ENCODE data around the gene MSANTD1. TPM values are rescaled to one million over a fixed set of nuclear protein-coding genes. Genes with fewer than 3 reads are reported as not detected.

Gene MSANTD1
- total and polyA plus RNA-seq, 4 donors = 0.05 to 1.2 (median 0.23) TPM; not detected in 1

DNA sequence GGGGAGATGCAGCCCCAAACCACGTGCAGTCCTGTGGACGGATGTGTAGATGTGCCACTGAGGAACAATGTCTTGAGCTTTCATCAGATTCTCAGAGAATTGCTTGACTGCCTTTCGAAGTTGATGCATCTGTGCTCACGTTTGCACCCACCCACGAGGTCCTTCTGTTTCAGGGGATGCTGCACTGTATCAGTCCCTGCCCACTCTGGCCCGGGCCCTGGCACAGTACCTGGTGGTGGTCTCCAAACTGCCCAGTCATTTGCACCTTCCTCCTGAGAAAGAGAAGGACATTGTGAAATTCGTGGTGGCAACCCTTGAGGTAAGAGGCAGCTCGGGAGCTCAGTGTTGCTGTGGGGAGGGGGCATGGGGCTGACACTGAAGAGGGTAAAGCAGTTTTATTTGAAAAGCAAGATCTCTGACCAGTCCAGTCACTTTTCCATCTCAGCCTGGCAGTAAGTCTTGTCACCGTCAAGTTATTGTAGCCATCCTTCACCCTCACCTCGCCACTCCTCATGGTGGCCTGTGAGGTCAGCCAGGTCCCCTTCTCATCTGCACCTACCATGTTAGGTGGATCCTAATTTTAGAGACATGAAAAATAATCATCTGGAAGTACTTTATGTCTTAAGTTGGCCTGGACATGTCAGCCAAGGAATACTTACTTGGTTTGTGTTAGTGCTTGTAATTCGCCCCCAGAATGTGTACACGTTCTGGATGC is 36.4 kb upstream of the MSANTD1 start:
- DNase-seq (ENCODE audit: low spot score) = no peak
- no peak overlapping the region for H3K4me3 ChIP-seq (ENCODE audit: low read depth in 1 of 3, low read length in 3 of 3)
- H3K9me3 ChIP-seq (ENCODE audit: control insufficient read depth in 4 of 4, low read length in 3 of 4) = no peaks in the 10 kb centered on the region
- H3K27ac ChIP-seq (ENCODE audit: low read depth in 1 of 2, low read length in 2 of 2) = no peak overlapping the region
- TF ChIP-seq ZBTB33 (IDR thresholded peaks at IDR 0.05) = no peak
- TF ChIP-seq, protein P1, sequence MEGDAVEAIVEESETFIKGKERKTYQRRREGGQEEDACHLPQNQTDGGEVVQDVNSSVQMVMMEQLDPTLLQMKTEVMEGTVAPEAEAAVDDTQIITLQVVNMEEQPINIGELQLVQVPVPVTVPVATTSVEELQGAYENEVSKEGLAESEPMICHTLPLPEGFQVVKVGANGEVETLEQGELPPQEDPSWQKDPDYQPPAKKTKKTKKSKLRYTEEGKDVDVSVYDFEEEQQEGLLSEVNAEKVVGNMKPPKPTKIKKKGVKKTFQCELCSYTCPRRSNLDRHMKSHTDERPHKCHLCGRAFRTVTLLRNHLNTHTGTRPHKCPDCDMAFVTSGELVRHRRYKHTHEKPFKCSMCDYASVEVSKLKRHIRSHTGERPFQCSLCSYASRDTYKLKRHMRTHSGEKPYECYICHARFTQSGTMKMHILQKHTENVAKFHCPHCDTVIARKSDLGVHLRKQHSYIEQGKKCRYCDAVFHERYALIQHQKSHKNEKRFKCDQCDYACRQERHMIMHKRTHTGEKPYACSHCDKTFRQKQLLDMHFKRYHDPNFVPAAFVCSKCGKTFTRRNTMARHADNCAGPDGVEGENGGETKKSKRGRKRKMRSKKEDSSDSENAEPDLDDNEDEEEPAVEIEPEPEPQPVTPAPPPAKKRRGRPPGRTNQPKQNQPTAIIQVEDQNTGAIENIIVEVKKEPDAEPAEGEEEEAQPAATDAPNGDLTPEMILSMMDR (IDR thresholded peaks at IDR 0.05; ENCODE audit: low read depth, low read length, missing input control) = no peak
- no peak for TF ChIP-seq REST (IDR thresholded peaks at IDR 0.05)
- TF ChIP-seq RAD21 (IDR thresholded peaks at IDR 0.05) = no peak
- TF ChIP-seq TAF1 (conservative IDR thresholded peaks at IDR 0.05) = no peak
- TF ChIP-seq RXRA (IDR thresholded peaks at IDR 0.05) = no peak
- no peak for TF ChIP-seq FOXA2 (IDR thresholded peaks at IDR 0.05)
- TF ChIP-seq NR2F2 (IDR thresholded peaks at IDR 0.05) = no peak
- no peak for TF ChIP-seq GABPA (IDR thresholded peaks at IDR 0.05 in 1 of 2, conservative IDR thresholded peaks at IDR 0.05 in 1 of 2)
- TF ChIP-seq JUND (IDR thresholded peaks at IDR 0.05) = no peak
- no peak for TF ChIP-seq YY1 (IDR thresholded peaks at IDR 0.05)
- no peak for TF ChIP-seq EGR1 (IDR thresholded peaks at IDR 0.05; ENCODE audit: low read depth in 2 of 2)
- no peak for TF ChIP-seq FOXA1 (IDR thresholded peaks at IDR 0.05)
- TF ChIP-seq, protein P2, sequence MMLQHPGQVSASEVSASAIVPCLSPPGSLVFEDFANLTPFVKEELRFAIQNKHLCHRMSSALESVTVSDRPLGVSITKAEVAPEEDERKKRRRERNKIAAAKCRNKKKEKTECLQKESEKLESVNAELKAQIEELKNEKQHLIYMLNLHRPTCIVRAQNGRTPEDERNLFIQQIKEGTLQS (IDR thresholded peaks at IDR 0.05) = no peak
- TF ChIP-seq MAX (IDR thresholded peaks at IDR 0.05) = no peak
- TF ChIP-seq HNF4A (conservative IDR thresholded peaks at IDR 0.05) = no peak
- no peak for TF ChIP-seq HNF4G (IDR thresholded peaks at IDR 0.05)
- H3K9ac ChIP-seq (ENCODE audit: low read depth in 1 of 2, low read length in 2 of 2) = no peak overlapping the region
- peaks cover 16 to 60% (median 52%) of the 10 kb centered on the region in 4 donors for H3K36me3 ChIP-seq (ENCODE audit: control insufficient read depth in 4 of 4, insufficient read depth in 3 of 4, low read depth in 1 of 4, low read length in 3 of 4)
- no peaks in the 10 kb centered on the region for H3K27me3 ChIP-seq (ENCODE audit: control insufficient read depth in 4 of 4, insufficient read depth in 4 of 4, low read length in 3 of 4)
- 94% methylated on average over 12 of the region's 12 CpGs for WGBS
- H3K4me1 ChIP-seq (ENCODE audit: control insufficient read depth in 4 of 4, insufficient read depth in 4 of 4, low read length in 3 of 4) = peaks cover 0 to 8% (median 7%) of the 10 kb centered on the region in 4 donors
